LNCaP clone FGC (cell line): Measurements from ENCODE around the gene MOB1A.

Experiments used
- DNase-seq: peaks from one replicate; pipeline ENCODE4 v3.0.0-alpha.2; 2011; ENCODE audit warnings: low read depth
- H3K4me3 ChIP-seq: 2 replicates; pipeline ENCODE4 v1.5.1; 2011; ENCODE audit warnings: mild to moderate bottlenecking, low read depth, low read length, control low read depth
- TF ChIP-seq, protein P1 (sequence below): IDR thresholded peaks from 2 replicates; pipeline ENCODE4 v1.5.1; 2012; ENCODE audit warnings: mild to moderate bottlenecking; ENCODE audit not compliant: control insufficient read depth, insufficient read depth; ENCODE audit errors: extremely low read depth

MOB1A gene

DNA sequence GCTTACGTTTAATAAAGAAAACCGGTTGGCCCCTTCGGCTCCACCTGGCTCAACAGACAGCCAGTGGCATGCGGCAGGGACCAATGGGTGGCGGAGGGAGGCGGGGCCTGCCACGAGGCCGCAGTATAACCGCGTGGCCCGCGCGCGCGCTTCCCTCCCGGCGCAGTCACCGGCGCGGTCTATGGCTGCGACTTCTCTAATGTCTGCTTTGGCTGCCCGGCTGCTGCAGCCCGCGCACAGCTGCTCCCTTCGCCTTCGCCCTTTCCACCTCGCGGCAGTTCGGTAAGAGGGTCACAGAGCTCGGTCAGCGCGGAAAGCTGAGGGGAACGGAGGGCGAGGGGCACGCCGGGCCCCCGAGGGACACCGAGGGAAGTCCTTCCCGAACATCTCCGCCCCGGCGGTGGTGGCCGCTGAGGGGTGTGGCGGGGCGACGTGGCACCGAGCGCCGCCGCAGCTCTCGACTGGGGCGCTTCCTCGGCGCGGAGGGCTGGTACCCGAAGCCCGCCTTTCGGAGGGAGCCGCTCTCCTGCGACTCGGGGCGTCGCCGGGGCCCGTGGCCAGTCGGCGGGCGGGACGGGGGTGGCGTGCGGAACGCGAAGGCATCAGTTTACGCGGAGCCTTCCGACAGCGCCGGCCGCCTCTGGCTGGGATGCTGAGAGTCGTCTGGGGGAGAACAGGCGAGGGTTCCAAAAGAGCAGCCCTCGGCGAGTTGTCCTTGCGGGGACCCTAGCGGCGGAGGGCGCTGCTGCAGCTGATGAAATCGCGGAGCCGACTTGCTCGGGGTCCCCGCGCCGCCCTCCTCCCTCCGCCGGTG, 20.0 kb upstream of the MOB1A start, which contains the start of gene MTHFD2:
Gene MTHFD2, plus strand, starts transcription at position 155 of the 814 bp plus-strand sequence. Its CDS starts 27 bp downstream, at position 182.
- peak within 1 kb of the TSS; percentile 73 for H3K4me3 ChIP-seq
- TF ChIP-seq, protein P1, sequence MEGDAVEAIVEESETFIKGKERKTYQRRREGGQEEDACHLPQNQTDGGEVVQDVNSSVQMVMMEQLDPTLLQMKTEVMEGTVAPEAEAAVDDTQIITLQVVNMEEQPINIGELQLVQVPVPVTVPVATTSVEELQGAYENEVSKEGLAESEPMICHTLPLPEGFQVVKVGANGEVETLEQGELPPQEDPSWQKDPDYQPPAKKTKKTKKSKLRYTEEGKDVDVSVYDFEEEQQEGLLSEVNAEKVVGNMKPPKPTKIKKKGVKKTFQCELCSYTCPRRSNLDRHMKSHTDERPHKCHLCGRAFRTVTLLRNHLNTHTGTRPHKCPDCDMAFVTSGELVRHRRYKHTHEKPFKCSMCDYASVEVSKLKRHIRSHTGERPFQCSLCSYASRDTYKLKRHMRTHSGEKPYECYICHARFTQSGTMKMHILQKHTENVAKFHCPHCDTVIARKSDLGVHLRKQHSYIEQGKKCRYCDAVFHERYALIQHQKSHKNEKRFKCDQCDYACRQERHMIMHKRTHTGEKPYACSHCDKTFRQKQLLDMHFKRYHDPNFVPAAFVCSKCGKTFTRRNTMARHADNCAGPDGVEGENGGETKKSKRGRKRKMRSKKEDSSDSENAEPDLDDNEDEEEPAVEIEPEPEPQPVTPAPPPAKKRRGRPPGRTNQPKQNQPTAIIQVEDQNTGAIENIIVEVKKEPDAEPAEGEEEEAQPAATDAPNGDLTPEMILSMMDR, result peak; percentile 40
- DNase-seq, result no peak

DNA sequence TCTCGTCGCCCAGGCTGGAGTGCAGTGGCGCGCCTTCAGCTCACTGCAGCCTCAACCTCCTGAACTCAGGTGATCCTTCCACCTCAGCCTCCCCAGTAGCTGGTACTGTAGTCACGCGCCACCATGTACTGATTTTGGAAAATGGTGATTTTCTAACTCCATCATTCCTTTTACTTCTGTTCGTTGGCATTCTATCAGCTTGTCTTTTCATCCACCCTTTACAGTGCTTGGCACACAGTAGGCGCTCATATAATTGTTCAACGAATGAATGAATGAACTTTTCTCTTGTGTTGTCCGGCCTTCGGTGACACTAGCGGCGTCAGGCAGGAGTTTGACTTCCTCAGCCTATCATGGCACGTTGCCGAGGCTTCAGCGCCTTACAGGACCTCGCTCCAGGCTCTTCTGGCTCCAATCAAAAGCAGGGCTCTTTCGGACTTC, 19.4 kb upstream of the MOB1A start:
- peak; percentile 94 for DNase-seq
- H3K4me3 ChIP-seq, result peak overlapping the region; percentile 73

DNA sequence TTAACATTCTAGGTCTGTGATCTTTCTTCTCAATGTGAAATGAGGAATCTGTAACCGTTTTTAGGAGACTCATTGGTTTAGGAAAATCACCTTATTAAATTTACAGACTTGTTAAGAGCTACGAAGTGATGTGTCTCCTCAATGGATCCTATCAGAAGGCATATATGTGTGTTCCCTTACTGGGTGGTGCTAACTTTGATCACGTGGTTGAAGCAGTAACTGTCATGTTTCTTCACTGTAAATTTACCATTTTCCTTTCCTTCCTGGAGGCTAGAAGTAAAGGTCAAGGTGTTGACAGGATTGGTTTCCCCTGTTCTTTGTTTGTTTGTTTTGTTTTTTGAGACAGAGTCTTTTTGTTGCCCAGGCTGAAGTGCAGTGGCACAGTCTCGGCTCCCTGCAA, 18.4 kb upstream of the MOB1A start:
- H3K4me3 ChIP-seq, result no peak overlapping the region
- DNase-seq, result no peak
- TF ChIP-seq, protein P1, result no peak

More for the DNA sequence above, 19.4 kb upstream of the MOB1A start:
- TF ChIP-seq, protein P1, result no peak

DNA sequence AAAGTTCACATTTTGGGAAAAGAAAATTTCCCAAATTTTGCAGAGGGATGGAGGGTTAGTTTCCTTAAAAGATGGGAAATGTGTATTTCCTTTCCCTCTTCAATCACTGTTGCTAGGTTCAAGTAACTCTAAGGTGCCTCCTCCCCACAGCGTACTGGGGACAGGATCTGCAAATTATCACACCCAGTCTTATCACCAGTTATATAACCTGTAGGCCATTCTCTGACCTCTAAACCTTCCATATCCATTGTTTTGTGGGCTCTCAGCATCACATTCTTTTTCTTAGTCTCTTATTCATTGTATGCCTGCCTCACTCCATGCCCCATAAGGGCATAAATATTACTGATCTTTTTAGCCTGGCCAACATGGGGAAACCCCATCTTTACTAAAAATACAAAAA, 16.1 kb upstream of the MOB1A start:
- H3K4me3 ChIP-seq, result no peak overlapping the region
- TF ChIP-seq, protein P1, result no peak
- DNase-seq, result no peak

DNA sequence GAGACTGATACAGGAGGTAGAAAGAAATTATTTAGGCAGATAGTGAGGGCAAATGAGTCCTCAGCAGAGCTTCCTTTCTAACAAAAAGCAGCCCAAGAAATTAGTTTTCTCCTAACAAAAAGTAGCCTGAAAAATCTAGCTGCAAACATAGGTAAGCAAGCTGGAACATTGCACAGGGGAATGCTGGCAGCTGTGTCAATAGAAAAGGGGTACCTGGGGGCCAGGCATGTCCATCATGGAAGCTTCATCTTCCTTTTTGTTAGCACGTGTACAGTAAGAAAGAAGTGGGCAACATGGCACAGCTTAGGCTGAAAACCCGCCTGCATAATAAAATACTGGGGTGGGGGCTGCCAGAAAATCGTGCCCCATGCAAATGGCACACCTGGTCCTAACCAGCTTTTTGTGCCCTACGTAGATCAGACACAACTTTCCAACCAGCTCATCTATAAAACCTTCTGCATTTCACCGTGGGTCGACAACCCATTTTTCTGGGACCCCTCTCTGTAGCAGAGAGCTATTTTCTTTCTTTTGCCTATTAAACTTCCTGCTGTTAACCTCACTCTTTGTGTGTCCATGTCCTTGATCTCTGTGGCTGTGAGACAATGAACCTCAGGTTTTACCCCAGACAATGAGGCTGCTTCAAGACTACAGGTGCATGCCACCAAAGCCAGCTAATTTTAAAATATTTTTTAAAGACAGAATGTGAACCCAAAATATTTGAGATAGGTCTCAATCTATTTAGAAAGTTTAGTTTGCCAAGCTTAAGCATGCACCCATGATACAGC, 13.1 kb upstream of the MOB1A start:
- TF ChIP-seq, protein P1, result no peak
- DNase-seq, result no peak
- no peak overlapping the region for H3K4me3 ChIP-seq

DNA sequence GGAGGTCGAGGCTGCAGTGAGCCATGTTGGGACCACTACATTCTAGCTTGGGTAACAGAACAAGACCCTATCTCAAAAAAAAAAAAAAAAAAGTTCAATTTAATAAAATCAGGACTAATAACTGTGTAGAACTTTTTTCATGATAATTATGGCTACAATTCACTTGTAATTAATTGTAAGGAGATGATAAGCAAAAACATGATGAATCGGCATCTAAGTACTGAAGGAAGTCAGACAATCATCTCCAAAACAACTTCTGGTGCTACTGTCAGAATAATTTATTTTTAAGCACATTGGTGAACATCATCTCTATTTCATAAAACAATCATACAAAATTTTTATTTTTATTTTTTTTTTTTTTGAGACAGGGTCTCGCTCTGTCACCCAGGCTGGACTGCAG, 10.0 kb upstream of the MOB1A start:
- TF ChIP-seq, protein P1, result no peak
- DNase-seq, result no peak
- H3K4me3 ChIP-seq, result no peak overlapping the region
